NK-92 treated with Interleukin-12 subunit alpha and Interleukin-12 subunit beta, amount 100 ng/mL, for 24 hours (cell line): ENCODE results near the gene MYO1H.
"Not testable (repeated sequence)": the region's sequence is repeated elsewhere in the genome, so short reads cannot be mapped to it uniquely, and the experiment has no call there.

ENCODE experiments used
- DNase-seq: peaks from one replicate; lab custom pipeline; 2025; lab: John Stamatoyannopoulos, UW

Gene MYO1H

GRCh38 chr12:109421355-109422087 lies 73.8 kb downstream of the MYO1H start:
- DNase-seq: no peak

- DNase-seq: no peak
Observed at GRCh38 chr12:109422251-109422650, 74.6 kb downstream of the MYO1H start.

GRCh38 chr12:109423392-109423791 lies 75.7 kb downstream of the MYO1H start:
- DNase-seq: no peak

- DNase-seq: peak; percentile 17
Observed at GRCh38 chr12:109428037-109428629, 80.4 kb downstream of the MYO1H start.

- DNase-seq: not testable (repeated sequence)
Observed at GRCh38 chr12:109428804-109429203, 81.1 kb downstream of the MYO1H start.

GRCh38 chr12:109430244-109430643 lies 82.5 kb downstream of the MYO1H start:
- no peak for DNase-seq

- DNase-seq: no peak
Observed at GRCh38 chr12:109432431-109432830, 84.7 kb downstream of the MYO1H start.

GRCh38 chr12:109432842-109433304 lies 85.2 kb downstream of the MYO1H start:
- DNase-seq: peak; percentile 25

GRCh38 chr12:109433618-109434017 lies 85.9 kb downstream of the MYO1H start:
- DNase-seq: no peak

- DNase-seq: no peak
Observed at GRCh38 chr12:109434582-109434981, 86.9 kb downstream of the MYO1H start.

- no peak for DNase-seq
Observed at GRCh38 chr12:109435428-109436187, 87.9 kb downstream of the MYO1H start.

GRCh38 chr12:109436188-109436560 lies 88.5 kb downstream of the MYO1H start:
- no peak for DNase-seq

GRCh38 chr12:109439181-109439580 lies 91.5 kb downstream of the MYO1H start:
- no peak for DNase-seq

GRCh38 chr12:109439951-109440350 lies 92.3 kb downstream of the MYO1H start:
- DNase-seq: not testable (repeated sequence)

GRCh38 chr12:109440851-109441490 lies 93.3 kb downstream of the MYO1H start:
- no peak for DNase-seq

GRCh38 chr12:109443794-109444193 lies 96.1 kb downstream of the MYO1H start:
- no peak for DNase-seq

GRCh38 chr12:109444259-109444658 lies 96.6 kb downstream of the MYO1H start:
- no peak for DNase-seq

GRCh38 chr12:109445191-109445609 lies 97.5 kb downstream of the MYO1H start:
- no peak for DNase-seq

- no peak for DNase-seq
Observed at GRCh38 chr12:109446869-109447268, 99.2 kb downstream of the MYO1H start.

GRCh38 chr12:109447482-109447881 lies 99.8 kb downstream of the MYO1H start:
- DNase-seq: no peak

- DNase-seq: no peak
Observed at GRCh38 chr12:109448272-109448671, 100.6 kb downstream of the MYO1H start.

GRCh38 chr12:109448707-109449390 lies 101.1 kb downstream of the MYO1H start:
- no peak for DNase-seq
